Fibroblast of upper back skin (primary cell): ENCODE measurements around the gene RAD18.

Experiments used
- DNase-seq: peaks from one replicate; pipeline ENCODE4 v3.0.0-alpha.2; 2013

Gene RAD18

GRCh38 chr3:8962226-8962861 lies 928 bp downstream of the RAD18 start:
- DNase-seq = no peak

GRCh38 chr3:8959668-8960067 lies 3.6 kb downstream of the RAD18 start:
- no peak for DNase-seq

- peak; percentile 82 for DNase-seq
These were observed 8.1 kb downstream of the RAD18 start for GRCh38 chr3:8954938-8955763.

- no peak for DNase-seq
These were observed 10.0 kb downstream of the RAD18 start for GRCh38 chr3:8953313-8953712.

- no peak for DNase-seq
These were observed 11.1 kb downstream of the RAD18 start for GRCh38 chr3:8952130-8952529.

GRCh38 chr3:8945890-8946600 lies 17.2 kb downstream of the RAD18 start:
- no peak for DNase-seq

GRCh38 chr3:8942746-8943488 lies 20.4 kb downstream of the RAD18 start:
- DNase-seq = no peak

GRCh38 chr3:8942115-8942514 lies 21.2 kb downstream of the RAD18 start:
- no peak for DNase-seq

- peak; percentile 65 for DNase-seq
These were observed 25.3 kb downstream of the RAD18 start for GRCh38 chr3:8938021-8938420.

GRCh38 chr3:8937064-8938020 lies 25.9 kb downstream of the RAD18 start:
- peak; percentile 88 for DNase-seq

GRCh38 chr3:8932507-8932906 lies 30.8 kb downstream of the RAD18 start:
- no peak for DNase-seq

- no peak for DNase-seq
These were observed 31.9 kb downstream of the RAD18 start for GRCh38 chr3:8931342-8931741.

- no peak for DNase-seq
These were observed 33.4 kb downstream of the RAD18 start for GRCh38 chr3:8929860-8930259.

- DNase-seq = peak; percentile 20
These were observed 48.8 kb downstream of the RAD18 start for GRCh38 chr3:8914491-8914890.

GRCh38 chr3:8911781-8912180 lies 51.5 kb downstream of the RAD18 start:
- DNase-seq = no peak

- no peak for DNase-seq
These were observed 54.1 kb downstream of the RAD18 start for GRCh38 chr3:8909160-8909559.

GRCh38 chr3:8903191-8903590 lies 60.1 kb downstream of the RAD18 start:
- DNase-seq = no peak

- DNase-seq = no peak
These were observed 62.4 kb downstream of the RAD18 start for GRCh38 chr3:8900869-8901268.

GRCh38 chr3:8899876-8900460 lies 63.3 kb downstream of the RAD18 start:
- peak; percentile 57 for DNase-seq

GRCh38 chr3:8895829-8896228 lies 67.4 kb downstream of the RAD18 start:
- DNase-seq = no peak

- DNase-seq = no peak
These were observed 70.3 kb downstream of the RAD18 start for GRCh38 chr3:8893001-8893400.

- DNase-seq = peak; percentile 86
These were observed 71.5 kb downstream of the RAD18 start for GRCh38 chr3:8891774-8892173.
